HL-60 (cell line): ENCODE results near the gene TTC9.

ENCODE experiments used
- DNase-seq, 2 experiments: peaks; one replicate each; pipeline ENCODE4 v3.0.0-alpha.2; 2010 to 2020; ENCODE audit warnings: low read depth in 1 of 2, low spot score in 1 of 2
- H3K27ac ChIP-seq: fragments of 250-450 bp; sonication (Bioruptor Pico); replicated peaks from 2 replicates; pipeline ENCODE4 v1.5.1; 2020; ENCODE audit warnings: mild to moderate bottlenecking, moderate library complexity
- H3K27me3 ChIP-seq: fragments of 250-450 bp; sonication (Bioruptor Pico); 2 replicates; pipeline ENCODE4 v1.5.1; 2021; ENCODE audit warnings: mild to moderate bottlenecking, moderate library complexity; ENCODE audit not compliant: insufficient read depth, poor library complexity, severe bottlenecking
- H3K4me3 ChIP-seq: replicated peaks from 2 replicates; pipeline ENCODE4 v1.5.1; 2011; ENCODE audit warnings: mild to moderate bottlenecking, control low read depth, low read length; ENCODE audit not compliant: insufficient read depth
- CTCF ChIP-seq: IDR thresholded peaks from one replicate; pipeline ENCODE4 v1.5.1; 2011; ENCODE audit warnings: low read length, control low read depth, inconsistent platforms; ENCODE audit not compliant: insufficient read depth
- GABPA ChIP-seq: IDR thresholded peaks from 2 replicates; pipeline ENCODE4 v1.6.1; 2012; ENCODE audit warnings: low read depth
- POLR2AphosphoS5 ChIP-seq: IDR thresholded peaks from 2 replicates; pipeline ENCODE4 v1.6.1; 2012; ENCODE audit warnings: low read depth
- SPI1 ChIP-seq: IDR thresholded peaks from 2 replicates; pipeline ENCODE4 v1.6.1; 2012; ENCODE audit warnings: low read depth, mild to moderate bottlenecking, borderline replicate concordance
- TF ChIP-seq, protein P1 (sequence below): IDR thresholded peaks from 2 replicates; pipeline ENCODE4 v1.6.1; 2012; ENCODE audit warnings: low read depth; ENCODE audit not compliant: insufficient replicate concordance

TTC9 gene

DNA sequence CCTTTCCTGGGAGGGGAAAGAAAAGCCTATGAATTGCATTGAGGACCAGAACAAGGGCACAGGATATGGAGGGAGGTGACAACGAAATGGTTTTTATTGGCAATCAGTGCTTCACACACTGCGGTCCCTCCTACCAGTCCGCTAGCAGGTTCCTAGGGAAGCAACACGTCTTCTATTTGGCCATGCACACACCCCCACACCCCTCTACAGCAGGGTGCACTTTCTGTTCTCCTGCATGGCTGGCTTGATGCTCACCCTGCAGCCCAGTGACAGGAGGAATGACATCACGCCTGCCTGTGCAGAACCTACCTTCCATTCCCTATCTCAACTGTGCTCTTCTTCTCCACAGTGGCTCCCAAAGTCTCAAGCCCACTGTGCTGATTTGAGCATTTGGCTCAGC is 57.9 kb downstream of the TTC9 start:
- H3K27ac ChIP-seq, result no peak overlapping the region
- DNase-seq, result no peak

GRCh38 chr14:70700955-70701585 is 59.4 kb downstream of the TTC9 start:
- Histone ChIP-seq H3K27me3 (no peaks in the 10 kb centered on the region), H3K27ac (no peak overlapping the region), H3K4me3 (no peak overlapping the region)
- no peak for DNase-seq
- TF ChIP-seq SPI1 (no peak), POLR2AphosphoS5 (no peak), GABPA (no peak), CTCF (no peak)
- TF ChIP-seq, protein P1, sequence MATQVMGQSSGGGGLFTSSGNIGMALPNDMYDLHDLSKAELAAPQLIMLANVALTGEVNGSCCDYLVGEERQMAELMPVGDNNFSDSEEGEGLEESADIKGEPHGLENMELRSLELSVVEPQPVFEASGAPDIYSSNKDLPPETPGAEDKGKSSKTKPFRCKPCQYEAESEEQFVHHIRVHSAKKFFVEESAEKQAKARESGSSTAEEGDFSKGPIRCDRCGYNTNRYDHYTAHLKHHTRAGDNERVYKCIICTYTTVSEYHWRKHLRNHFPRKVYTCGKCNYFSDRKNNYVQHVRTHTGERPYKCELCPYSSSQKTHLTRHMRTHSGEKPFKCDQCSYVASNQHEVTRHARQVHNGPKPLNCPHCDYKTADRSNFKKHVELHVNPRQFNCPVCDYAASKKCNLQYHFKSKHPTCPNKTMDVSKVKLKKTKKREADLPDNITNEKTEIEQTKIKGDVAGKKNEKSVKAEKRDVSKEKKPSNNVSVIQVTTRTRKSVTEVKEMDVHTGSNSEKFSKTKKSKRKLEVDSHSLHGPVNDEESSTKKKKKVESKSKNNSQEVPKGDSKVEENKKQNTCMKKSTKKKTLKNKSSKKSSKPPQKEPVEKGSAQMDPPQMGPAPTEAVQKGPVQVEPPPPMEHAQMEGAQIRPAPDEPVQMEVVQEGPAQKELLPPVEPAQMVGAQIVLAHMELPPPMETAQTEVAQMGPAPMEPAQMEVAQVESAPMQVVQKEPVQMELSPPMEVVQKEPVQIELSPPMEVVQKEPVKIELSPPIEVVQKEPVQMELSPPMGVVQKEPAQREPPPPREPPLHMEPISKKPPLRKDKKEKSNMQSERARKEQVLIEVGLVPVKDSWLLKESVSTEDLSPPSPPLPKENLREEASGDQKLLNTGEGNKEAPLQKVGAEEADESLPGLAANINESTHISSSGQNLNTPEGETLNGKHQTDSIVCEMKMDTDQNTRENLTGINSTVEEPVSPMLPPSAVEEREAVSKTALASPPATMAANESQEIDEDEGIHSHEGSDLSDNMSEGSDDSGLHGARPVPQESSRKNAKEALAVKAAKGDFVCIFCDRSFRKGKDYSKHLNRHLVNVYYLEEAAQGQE, result no peak

More for the DNA sequence above, 57.9 kb downstream of the TTC9 start:
- no peak for TF ChIP-seq SPI1
- TF ChIP-seq, protein P1, result no peak
- TF ChIP-seq POLR2AphosphoS5, result no peak
- no peak overlapping the region for H3K4me3 ChIP-seq
- no peaks in the 10 kb centered on the region for H3K27me3 ChIP-seq

- Histone ChIP-seq H3K4me3 (no peak overlapping the region), H3K27ac (no peak overlapping the region), H3K27me3 (no peaks in the 10 kb centered on the region)
- DNase-seq, result no peak
- TF ChIP-seq, protein P1, result no peak
- no peak for TF ChIP-seq POLR2AphosphoS5
- no peak for TF ChIP-seq CTCF
- peak; percentile 4; the same call in 1 of the 2 replicates for TF ChIP-seq SPI1
- TF ChIP-seq GABPA, result no peak
Observed at GRCh38 chr14:70701610-70702009, 59.9 kb downstream of the TTC9 start.
